NCI-H2107 treated with DMSO at 0.1 percent for 48 hours (cell line): ENCODE measurements around the gene SLC30A5.
A peak's percentile ranks its signal among the peaks of the same experiment; 100 is the strongest.
"Not testable (repeated sequence)": the region's sequence is repeated elsewhere in the genome, so short reads cannot be mapped to it uniquely, and the experiment has no call there.

Experiments used
- DNase-seq: peaks from one replicate; lab custom pipeline; 2025; ENCODE audit not compliant: unreplicated experiment; lab: John Stamatoyannopoulos, UW

Gene SLC30A5

DNA sequence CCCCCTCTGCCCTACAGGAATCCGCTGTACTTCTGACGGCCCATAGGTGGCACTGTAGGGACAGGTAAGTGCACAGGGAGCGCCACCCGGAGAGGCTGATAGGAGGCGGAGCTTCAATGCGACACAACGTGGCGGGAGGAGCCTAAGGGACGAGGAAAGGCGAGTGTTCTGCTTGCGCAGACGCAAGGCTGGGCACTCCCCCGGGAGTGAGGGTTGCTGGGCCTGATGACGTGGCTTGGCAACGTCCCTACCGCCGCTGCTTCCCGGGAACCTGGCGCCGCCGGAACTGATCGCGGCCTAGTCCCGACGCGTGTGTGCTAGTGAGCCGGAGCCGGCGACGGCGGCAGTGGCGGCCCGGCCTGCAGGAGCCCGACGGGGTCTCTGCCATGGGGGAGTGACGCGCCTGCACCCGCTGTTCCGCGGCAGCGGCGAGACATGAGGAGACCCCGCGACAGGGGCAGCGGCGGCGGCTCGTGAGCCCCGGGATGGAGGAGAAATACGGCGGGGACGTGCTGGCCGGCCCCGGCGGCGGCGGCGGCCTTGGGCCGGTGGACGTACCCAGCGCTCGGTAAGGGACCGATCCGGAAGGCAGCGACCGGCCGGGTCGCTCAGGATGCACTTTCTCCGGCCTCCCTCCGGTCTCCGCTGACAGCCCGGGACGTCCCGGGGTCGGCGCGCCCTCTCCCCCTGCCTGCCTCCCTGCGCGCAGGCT is at the start of gene SLC30A5:
Gene SLC30A5, plus strand, starts transcription at position 244 of the 712 bp plus-strand sequence. Its CDS starts 242 bp downstream, at position 486.
- peak; percentile 95 for DNase-seq

DNA sequence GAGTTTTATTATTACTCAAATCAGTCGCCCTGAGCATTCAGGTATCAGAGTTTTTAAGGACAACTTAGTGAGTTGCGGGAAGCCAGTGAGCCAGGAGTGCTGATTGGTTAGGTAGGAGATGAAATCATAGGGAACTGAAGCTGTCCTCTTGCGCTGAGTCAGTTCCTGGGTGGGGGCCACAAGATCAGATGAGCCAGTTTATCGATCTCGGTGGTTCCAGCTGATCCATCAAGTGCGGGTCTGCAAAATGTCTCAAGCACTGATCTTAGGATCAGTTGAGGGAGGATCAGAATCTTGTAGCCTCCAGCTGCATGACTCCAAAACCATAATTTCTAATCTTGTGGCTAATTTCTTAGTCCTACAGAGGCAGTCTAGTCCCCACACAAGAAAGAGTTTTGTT is 48.6 kb upstream of the SLC30A5 start:
- DNase-seq, result not testable (repeated sequence)

DNA sequence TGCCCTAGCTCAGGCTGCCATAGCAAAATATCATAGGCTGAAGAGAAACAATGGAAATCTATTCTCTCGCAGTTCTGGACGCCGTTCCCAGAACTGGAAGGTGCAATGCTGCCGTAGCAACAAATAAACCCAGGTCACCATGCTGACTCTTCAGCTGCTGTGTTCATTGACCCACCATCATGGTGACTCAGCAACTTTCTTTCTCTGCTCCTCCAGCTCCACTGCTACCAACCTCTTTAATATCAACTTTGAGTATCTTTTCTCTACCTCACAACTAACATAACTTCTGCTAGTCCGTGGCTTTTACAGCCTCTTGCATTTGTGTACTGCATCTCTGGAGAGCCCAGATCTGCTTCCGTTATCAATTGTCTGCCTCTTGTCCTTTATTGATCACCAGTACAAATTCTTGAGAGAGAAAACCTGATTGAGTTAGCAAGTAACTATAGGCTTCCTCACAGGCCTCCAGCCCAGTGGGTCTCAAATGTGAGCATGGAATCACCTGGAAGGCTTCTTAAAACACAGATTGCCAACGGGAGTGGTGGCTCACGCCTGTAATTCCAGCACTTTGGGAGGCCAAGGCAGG is 47.3 kb upstream of the SLC30A5 start:
- no peak for DNase-seq

DNA sequence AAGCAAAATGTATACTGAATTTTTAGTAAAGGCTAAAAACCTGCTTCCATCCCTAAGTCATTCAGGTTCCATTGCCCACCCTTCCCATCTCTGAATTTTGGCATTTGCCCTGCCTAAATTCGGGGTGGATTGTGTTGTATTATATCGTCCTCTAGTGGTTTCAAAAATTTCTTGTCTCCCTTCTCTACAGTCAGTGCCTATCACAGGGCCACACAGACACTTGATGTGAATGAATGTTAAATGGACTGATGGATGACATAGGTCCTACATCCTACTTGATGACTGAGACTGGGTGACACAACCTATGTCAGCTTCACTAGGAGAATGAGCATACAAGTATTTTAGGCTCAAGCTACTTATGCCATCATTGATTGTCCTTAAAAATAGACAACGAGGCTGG is 45.6 kb upstream of the SLC30A5 start:
- no peak for DNase-seq

DNA sequence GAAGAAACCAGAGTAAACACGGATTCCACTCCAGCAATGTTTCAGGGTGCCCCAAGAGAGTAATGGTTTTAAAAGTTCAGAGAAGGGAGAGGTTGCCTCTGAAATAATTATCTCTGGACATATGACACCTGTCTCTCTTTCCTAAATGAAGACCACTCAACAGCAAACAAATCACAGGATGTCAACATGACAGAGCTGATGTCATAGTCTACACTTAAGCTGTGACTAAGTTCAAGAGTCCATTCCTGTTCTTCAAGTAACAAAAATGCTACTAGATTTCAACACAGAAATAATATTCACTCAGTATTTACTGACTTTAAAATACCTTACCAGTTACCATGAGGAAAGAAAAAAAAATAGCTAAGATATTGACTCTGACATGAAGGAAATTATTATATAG is 44.7 kb upstream of the SLC30A5 start:
- no peak for DNase-seq

DNA sequence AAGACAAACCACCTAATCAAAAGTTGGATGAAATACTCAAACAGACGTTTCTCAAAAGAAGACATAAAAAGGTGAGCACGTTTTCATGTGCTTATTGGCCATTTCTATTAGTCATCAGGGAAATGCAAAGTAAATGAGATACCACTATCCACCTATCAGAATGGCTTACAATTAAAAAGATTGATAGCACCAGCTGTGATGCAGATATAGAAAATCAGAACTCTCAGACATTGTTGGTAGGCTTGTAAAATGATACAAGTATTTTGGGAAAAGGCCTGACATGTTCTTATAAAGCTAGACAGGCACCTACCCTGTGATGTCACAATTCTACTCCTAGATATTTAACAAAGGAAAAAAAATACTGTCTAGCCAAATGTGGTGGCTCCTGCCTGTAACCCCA is 44.0 kb upstream of the SLC30A5 start:
- no peak for DNase-seq

DNA sequence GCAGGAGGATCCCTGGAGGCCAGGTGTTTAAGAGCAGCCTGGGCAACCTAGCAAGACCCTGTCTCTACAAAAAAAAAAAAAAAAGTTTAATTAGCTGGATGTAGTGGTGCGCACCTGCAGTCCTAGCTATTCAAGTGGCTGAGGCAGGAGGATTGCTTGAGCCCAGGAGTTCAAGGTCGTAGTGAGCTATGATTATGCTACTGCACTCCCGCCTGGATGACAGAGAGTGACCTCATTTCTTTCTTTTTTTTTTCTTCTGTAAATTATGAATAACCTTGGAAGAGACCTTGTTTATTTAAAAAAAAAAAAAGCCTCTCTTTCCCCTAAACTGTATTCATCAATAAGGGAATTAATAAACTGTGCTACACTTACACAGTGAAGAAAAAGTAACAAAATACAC is 43.6 kb upstream of the SLC30A5 start:
- no peak for DNase-seq

DNA sequence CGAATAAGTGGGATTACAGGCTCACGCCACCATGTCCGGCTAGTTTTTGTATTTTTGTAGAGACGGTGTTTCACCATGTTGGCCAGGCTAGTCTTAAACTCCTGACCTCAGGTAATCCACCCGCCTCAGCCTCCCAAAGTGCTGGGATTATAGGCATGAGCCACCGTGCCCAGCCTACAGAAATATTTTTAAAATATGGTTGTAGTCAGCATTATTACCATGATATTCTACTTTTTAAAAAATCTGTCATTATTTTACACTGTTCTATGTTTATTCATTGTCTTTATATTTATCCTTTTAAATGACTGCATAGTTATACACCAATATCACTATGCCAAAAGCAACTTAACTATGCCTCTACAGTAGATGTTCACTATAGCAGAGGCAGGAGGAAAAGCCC is 41.6 kb upstream of the SLC30A5 start:
- DNase-seq, result no peak

DNA sequence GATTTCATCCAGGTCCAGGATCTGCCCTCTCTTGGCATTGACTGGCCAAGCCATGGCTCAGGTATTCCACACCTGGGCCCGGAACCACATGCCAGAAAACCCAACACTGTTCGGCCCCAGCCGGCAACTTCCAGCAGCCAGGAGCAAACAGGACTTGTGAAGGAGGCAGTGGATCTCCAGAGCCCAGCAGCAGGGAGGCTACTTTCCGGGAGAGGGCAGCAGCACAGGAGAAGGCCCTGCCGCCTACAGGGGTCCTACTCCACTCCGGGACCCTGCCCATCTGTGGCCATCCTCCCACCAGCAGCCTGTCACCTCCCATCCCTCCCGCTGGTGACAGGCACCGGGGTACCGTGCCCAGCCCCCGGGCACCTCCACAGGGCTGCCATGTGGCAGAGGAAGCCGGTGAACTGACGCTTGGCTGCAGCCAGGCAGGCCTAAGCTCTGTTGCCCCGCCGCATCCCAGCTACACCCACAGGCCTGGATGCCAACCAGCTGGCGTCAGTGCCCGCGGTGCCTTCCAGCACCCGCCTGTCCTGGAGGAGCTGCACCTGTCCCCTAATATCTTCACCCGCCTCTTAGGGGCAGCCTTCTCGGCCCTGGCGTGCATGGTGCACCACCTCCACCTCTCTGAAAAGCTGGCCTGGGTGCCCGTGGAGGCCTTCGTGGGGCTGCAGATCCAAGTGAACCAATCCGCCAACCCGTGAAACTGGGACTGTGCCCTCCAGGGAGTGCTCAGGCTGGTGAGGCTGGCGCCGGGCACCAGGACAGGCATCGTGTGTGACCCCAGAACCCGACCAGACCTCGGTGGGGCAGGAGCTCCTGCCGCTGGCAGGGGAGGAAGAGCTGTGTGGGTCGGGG is 18.9 kb upstream of the SLC30A5 start:
- DNase-seq, result no peak

DNA sequence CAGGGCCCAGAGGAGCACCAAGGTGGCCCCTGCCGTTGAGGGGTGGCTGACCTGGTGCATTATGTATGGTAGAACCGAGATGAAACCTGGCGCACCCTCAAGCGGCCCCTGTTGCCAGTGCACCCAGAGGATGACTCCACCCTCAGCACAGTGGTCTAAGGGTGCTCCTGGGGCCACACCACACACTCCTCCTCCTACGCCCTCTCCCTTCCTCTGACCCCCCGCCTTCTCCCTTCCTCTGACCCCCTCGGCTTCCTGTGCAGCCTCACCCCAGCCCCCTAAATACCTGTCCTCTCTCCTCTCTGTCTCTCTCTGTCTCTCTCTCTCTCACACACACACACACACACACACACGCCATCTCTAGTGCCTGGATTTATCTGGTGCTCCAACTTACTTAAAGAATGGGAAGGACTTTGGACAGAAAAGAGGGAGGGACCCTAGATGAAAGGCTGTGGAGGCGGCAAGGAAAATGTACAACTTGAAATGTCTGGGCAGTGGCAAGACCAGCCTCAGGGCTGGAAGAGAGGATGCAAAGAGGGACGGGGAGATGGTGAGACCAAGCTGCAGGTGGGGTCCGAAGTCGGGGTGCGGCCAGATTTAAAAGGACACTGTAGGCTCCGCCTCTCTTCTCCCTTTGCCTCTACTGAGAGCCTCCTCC is 18.2 kb upstream of the SLC30A5 start:
- DNase-seq, result no peak

DNA sequence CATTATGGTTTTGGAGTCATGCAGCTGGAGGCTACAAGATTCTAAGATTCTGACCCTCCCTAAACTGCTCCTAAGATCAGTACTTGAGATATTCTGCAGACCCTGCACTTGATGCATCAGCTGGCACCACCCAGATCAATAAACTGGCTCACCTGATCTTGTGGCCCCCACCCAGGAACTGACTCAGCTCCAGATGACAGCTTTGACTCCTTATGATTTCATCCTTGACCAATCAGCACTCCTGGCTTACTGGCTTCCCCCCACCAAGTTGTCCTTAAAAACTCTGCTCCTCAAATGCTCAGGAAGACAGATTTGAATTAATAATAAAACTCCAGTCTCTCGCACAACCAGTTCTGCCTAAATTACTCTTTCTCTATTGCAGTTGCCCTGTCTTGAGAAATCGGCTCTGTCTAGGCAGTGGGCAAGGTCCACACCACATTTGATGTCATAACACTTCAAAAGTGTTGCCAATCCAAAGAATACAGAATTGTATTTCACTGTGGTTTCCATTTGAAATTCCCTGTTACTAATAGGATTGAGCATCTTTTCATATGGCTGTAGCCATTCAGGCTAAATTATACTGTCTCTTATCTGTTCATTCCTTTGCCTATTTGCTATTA is 14.8 kb upstream of the SLC30A5 start:
- no peak for DNase-seq

DNA sequence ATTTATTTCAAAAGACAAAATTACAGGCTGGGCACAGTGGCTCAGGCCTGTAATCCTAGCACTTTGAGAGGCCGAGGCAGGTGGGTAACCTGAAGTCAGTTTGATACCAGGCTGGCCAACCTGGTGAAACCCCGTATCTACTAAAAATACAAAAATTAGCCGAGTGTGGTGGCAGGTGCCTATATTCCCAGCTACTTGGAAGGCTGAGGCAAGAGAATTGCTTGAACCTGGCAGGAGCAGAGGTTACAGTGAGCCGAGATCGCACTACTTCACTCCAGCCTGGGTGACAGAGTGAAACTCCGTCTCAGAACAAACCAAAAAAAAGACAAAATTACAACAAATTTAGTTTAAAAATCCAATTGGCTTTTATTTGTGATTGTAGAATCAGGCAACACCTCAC is 14.3 kb upstream of the SLC30A5 start:
- no peak for DNase-seq

DNA sequence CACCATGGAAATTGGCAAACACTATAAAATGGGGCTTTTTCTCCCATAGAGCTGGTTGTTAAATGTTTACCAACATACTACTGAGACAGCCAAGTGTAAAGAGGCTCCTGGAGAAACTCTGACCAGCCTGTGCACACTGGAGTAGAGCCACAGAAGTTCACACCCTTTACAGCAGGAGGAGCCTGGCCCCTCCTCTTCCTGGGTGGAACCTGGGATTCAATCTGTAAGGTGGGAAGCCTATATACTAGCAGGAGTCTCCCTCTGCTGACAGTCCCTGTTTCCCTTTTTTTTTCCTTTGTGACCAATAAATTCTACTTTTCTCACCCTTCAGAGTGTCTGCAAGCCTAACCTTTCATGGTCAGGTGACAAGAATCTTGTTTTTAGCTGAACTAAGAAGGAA is 10.4 kb upstream of the SLC30A5 start:
- DNase-seq, result peak; percentile 1

DNA sequence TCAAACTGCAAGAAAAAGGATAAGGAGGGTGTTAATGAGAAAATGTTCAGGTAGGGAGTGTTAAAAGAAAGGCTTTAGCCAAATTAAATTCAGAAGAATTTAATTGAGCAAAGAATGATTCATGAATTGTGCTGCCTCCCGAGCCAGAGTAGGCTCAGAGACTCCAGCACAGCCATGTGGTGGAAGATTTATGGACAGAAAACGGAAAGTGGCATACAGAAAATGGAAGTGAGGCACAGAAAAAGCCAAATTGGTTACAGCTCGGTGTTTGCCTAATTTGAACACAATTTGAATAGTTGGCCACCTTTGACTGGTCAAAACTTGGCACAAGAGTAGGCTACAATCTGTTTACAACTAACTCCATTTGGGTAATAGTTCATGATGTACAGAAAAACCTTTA is 9.6 kb upstream of the SLC30A5 start:
- no peak for DNase-seq

DNA sequence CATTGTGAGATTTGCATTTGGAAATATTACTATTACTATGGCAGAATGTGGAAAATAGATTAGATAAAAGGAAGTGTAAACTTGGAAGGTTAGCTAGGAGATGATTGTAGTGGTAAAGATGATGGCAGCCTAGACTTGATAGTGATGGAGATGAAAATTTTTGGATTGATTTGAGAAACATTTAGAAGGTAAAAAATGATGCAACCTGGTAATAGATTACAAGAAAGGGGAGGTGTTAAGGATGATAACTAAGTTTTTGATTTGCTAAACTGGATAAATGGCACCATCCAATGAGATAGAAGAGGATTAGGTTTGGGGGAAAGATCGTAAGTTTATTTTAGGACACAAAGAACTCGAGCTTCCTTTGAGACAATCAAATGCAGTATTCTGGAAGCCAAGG is 8.9 kb upstream of the SLC30A5 start:
- DNase-seq, result no peak

DNA sequence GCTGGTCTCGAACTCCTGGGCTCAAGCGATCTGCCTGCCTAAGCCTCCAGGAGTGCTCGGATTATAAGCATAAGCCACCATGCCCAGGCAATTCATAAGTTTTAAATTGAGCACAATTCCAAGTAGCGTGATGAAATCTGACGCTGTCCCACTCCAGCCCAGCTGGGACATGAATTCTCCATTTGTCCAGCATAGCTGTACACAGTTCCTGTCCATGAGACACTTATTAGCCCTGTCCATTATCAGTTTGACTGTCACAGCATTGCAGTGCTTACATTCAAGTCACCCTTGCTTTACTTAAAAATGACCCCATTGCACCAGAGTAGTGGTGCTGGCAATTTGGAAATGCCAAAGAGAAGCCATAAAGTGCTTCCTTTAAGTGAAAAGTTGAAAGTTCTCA is 7.6 kb upstream of the SLC30A5 start:
- no peak for DNase-seq

DNA sequence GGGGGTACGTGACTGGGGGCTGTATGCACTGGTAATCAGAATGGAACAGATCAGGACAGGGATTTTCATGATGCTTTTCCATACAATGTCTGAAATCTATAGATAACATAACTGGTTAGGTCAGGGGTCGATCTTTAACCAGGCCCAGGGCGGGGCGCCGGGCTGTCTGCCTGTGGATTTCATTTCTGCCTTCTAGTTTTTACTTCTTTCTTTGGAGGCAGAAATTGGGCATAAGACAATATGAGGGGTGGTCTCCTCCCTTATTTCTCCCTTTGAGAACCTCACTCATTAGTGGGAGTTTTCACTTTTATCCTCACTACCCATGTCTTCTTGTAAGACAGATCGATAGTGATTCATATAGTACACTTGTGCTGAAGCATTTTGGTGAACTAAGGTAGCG is 5.8 kb upstream of the SLC30A5 start:
- DNase-seq, result not testable (repeated sequence)

DNA sequence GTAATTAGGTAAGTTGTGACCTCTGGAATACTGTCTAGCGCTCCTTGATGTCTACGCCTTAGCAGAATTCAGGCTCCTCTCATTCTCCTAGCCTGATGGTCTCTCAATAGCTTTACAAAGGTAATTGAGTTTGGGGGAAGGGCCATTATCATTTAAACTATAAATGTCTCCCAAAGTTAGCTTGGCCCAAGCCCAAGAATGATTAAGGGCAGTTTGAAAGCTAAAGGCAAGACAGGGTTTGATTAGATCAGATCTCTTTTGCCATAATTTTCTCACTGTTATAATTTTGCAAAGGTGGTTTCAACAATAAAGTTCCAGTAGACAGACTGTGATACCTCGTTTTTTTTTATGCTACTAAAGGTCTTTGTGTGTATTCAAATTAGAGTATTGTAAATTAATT is 3.7 kb upstream of the SLC30A5 start:
- no peak for DNase-seq

DNA sequence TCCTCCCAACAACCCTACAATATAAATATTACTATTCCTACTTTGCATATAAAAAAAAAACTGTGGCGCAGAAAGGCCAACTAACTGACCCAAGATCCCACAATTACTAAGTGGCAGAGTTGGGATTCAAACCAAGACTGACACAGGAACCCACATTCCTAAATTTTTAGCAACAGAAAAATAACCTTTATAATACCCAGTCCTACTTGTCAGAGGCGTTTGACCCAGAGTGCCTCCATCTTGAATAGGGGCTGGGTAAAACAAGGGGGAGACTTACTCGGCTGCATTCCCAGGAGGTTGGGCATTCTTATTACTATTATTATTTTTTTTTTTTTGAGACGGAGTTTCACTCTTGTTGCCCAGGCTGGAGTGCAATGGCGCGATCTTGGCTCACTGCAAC is 2.0 kb upstream of the SLC30A5 start:
- no peak for DNase-seq

DNA sequence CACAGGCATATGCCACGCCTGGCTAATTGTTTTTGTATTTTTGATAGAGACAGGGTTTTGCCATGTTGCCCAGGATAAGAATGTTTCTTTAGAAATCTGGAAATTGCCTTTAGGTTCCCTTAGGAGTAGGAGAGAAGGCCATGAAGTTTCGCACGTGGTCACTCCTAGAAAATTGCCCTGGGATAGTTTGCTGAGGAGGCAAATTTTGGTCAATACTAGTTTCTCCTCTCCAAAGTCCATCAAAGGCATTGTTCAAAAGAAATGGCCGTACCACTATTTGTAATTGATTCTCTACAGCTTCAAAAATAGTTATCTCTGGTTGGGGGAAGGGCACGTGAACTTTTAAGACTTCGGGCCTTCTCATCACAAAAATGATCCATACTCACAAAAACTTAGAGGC is 845 bp upstream of the SLC30A5 start:
- no peak for DNase-seq

DNA sequence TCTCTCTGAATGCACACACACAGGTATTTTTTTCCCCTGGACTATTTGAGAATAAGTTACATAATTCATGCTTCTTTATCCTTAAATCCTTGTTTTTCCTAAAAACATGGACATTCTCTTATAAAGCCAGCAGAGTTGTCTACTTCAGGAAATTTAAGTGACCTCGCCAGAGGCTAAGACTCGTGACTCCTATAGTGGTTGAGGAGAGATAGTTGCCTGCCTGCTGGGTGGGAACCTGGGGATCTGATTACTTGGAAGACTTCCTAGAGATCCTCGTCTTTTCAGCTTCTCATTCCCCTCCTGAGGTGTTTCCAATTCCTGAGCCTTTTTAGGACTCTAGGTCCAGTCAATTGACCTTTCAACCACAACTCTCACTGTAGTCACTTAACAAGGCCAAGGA is 5.5 kb downstream of the SLC30A5 start:
- no peak for DNase-seq
